Femur (tissue), 1 donor: ENCODE measurements around the gene D2HGDH.
"Not testable (repeated sequence)": the region's sequence is repeated elsewhere in the genome, so short reads cannot be mapped to it uniquely, and the experiment has no call there.

Experiments
- DNase-seq: peaks from one replicate; pipeline ENCODE4 v3.0.0-alpha.2; 2017

D2HGDH gene

GRCh38 chr2:241751152-241751551, 16.7 kb downstream of the D2HGDH start:
- DNase-seq: no peak

GRCh38 chr2:241751776-241752175, 17.3 kb downstream of the D2HGDH start:
- no peak for DNase-seq

- no peak for DNase-seq
These were observed 17.8 kb downstream of the D2HGDH start for GRCh38 chr2:241752253-241752652.

- DNase-seq: no peak
These were observed 18.4 kb downstream of the D2HGDH start for GRCh38 chr2:241752689-241753276.

- DNase-seq: no peak
These were observed 19.1 kb downstream of the D2HGDH start for GRCh38 chr2:241753493-241753892.

- no peak for DNase-seq
These were observed 19.6 kb downstream of the D2HGDH start for GRCh38 chr2:241754042-241754441.

GRCh38 chr2:241755166-241755565, 20.7 kb downstream of the D2HGDH start:
- DNase-seq: no peak

GRCh38 chr2:241755777-241756176, 21.3 kb downstream of the D2HGDH start:
- DNase-seq: no peak

- peak; percentile 2 for DNase-seq
These were observed 24.8 kb downstream of the D2HGDH start for GRCh38 chr2:241759067-241759807.

GRCh38 chr2:241759893-241760292, 25.5 kb downstream of the D2HGDH start:
- not testable (repeated sequence) for DNase-seq

- peak; percentile 22 for DNase-seq
These were observed 25.9 kb downstream of the D2HGDH start for GRCh38 chr2:241760301-241760771.

- peak; percentile 14 for DNase-seq
These were observed 28.0 kb downstream of the D2HGDH start for GRCh38 chr2:241762321-241762932.

GRCh38 chr2:241762933-241763369, 28.5 kb downstream of the D2HGDH start:
- DNase-seq: peak; percentile 11

GRCh38 chr2:241763551-241764274, 29.3 kb downstream of the D2HGDH start:
- DNase-seq: peak; percentile 10

GRCh38 chr2:241764275-241765241, 30.1 kb downstream of the D2HGDH start:
- peak; percentile 13 for DNase-seq

GRCh38 chr2:241767464-241768250, 33.2 kb downstream of the D2HGDH start:
- DNase-seq: no peak

GRCh38 chr2:241768251-241768711, 33.9 kb downstream of the D2HGDH start:
- DNase-seq: no peak

GRCh38 chr2:241768850-241769249, 34.4 kb downstream of the D2HGDH start:
- DNase-seq: no peak

GRCh38 chr2:241769819-241770184, 35.4 kb downstream of the D2HGDH start:
- no peak for DNase-seq

GRCh38 chr2:241770185-241770935, 35.9 kb downstream of the D2HGDH start:
- DNase-seq: no peak
